ENCODE measurements around the gene HTN3.
"Not testable (repeated sequence)": the region's sequence is repeated elsewhere in the genome, so short reads cannot be mapped to it uniquely, and the experiment has no call there.

GRCh38 chr4:70056534-70056933 lies 28.3 kb downstream of the HTN3 start:
- TF ChIP-seq CTCF, POLR2AphosphoS5 (IDR thresholded peaks at IDR 0.05): not testable (repeated sequence)

Data from sigmoid colon (tissue), 4 donors.